ENCODE measurements around the gene KCNK3. TPM values are rescaled to one million over a fixed set of nuclear protein-coding genes. Genes with fewer than 3 reads are reported as not detected.

KCNK3 gene
- total RNA-seq, 1 donor from 2014 or later = 6.6 TPM

DNA sequence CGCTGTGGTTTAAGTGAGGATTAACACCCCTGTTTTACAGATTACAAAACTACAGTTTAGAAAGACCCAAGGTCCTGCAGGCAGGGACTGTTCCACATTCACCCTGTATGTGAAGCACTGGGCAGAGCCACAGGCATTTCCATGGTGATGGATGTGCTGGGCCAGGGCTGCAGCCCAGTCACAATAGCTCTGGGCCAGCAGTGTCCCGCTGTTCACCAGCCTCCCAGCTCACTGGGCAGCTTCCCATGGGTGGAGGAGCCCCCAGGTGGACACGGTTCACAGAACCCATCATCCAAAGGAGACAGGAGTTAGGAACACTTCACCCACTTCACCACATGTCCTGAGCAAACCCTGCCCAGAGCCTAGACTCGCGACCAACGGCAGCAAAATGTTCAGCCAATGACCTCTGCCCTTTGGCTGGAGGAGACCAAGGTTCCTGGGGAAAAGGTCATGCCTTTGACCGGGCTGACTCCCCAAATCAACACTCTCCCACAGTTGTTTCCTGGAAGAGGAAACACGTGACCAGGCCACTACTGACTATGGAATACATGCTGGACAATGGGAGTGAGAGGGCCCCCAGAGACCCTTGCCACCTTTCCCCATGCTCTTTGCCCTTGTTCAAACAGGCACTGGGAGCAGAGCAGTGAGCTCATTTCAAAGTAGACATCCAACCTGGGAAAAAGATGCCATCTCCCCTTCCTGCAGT is 43.5 kb downstream of the KCNK3 start:
- TF ChIP-seq, protein P1, sequence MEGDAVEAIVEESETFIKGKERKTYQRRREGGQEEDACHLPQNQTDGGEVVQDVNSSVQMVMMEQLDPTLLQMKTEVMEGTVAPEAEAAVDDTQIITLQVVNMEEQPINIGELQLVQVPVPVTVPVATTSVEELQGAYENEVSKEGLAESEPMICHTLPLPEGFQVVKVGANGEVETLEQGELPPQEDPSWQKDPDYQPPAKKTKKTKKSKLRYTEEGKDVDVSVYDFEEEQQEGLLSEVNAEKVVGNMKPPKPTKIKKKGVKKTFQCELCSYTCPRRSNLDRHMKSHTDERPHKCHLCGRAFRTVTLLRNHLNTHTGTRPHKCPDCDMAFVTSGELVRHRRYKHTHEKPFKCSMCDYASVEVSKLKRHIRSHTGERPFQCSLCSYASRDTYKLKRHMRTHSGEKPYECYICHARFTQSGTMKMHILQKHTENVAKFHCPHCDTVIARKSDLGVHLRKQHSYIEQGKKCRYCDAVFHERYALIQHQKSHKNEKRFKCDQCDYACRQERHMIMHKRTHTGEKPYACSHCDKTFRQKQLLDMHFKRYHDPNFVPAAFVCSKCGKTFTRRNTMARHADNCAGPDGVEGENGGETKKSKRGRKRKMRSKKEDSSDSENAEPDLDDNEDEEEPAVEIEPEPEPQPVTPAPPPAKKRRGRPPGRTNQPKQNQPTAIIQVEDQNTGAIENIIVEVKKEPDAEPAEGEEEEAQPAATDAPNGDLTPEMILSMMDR (IDR thresholded peaks at IDR 0.05; ENCODE audit: unreplicated experiment) = no peak
- Mint-ChIP-seq H3K9me3 (no peaks in the 10 kb centered on the region), H3K4me3 (no peak overlapping the region), H3K27ac (no peak overlapping the region), H3K36me3 (no peaks in the 10 kb centered on the region), H3K4me1 (peaks cover 5% of the 10 kb centered on the region), H3K27me3 (ENCODE audit: low read depth) (no peaks in the 10 kb centered on the region)
- no peak for DNase-seq (ENCODE audit: low spot score in 2 of 2, unreplicated experiment in 2 of 2)

DNA sequence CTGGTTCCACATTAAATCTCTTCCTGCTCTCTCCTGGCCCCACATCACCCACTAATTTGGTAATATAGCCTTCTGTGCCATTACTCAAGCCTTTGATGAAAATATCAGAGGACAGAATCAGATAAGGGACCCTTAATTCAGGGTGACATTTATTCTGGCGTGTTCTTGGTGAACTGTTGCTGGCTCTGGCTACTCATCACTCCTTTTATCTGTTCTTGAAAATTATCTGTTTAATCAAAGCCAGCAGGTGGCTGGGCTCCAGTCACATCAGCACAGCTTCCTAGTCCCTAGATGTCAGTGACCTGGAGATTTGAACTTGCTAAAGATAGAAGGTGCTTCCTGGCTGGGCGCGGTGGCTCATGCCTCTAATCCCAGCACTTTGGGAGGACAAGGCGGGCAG is 44.7 kb downstream of the KCNK3 start:
- Mint-ChIP-seq H3K4me3 (no peak overlapping the region), H3K27me3 (ENCODE audit: low read depth) (no peaks in the 10 kb centered on the region), H3K4me1 (peaks cover 10% of the 10 kb centered on the region), H3K9me3 (no peaks in the 10 kb centered on the region), H3K36me3 (no peaks in the 10 kb centered on the region), H3K27ac (no peak overlapping the region)
- TF ChIP-seq, protein P1 (IDR thresholded peaks at IDR 0.05; ENCODE audit: unreplicated experiment) = no peak
- no peak for DNase-seq (ENCODE audit: low spot score in 2 of 2, unreplicated experiment in 2 of 2)

DNA sequence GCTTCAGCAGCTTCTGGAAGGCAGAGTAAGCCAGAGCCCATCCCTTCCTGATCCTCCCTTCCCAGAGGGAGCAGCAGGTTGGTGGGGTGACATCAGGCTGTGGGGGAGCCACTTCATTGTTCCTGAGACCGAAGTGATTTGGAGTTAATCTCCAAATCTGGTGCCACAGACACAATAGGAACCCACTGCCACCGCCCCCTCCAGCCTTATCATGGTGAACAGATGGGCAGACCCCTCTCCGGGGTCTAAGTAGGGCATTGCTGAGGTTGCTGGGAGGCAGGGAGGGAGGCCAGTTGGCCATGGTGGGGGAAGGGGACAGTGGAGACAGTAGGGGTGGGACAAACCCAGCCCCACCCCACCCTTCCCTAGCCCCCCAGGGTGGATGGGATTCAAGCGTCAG is 46.0 kb downstream of the KCNK3 start:
- peaks cover 10% of the 10 kb centered on the region for H3K4me1 Mint-ChIP-seq
- H3K4me3 Mint-ChIP-seq = no peak overlapping the region
- no peaks in the 10 kb centered on the region for H3K36me3 Mint-ChIP-seq
- no peaks in the 10 kb centered on the region for H3K27me3 Mint-ChIP-seq (ENCODE audit: low read depth)
- TF ChIP-seq, protein P1 (IDR thresholded peaks at IDR 0.05; ENCODE audit: unreplicated experiment) = no peak
- no peaks in the 10 kb centered on the region for H3K9me3 Mint-ChIP-seq
- DNase-seq (ENCODE audit: low spot score in 2 of 2, unreplicated experiment in 2 of 2) = no peak
- no peak overlapping the region for H3K27ac Mint-ChIP-seq

DNA sequence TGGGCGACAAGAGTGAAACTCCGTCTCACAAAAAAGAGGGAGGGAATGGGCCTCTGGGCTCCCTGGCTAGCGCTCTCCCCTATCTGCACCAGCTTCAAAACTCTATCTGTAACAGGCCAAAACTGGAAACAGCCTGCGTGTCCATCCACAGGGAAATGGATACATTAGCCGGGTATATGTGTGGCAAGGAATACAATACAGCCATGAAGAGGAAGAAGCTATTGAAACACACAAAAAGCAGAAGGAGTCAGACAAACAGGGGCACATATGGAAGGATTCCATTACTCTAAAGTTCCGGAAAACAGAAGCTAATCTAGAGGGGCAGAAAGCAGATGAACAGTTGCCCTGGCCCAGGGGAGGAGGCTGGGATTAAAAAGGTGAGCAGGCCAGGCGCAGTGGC is 47.0 kb downstream of the KCNK3 start:
- TF ChIP-seq, protein P1 (IDR thresholded peaks at IDR 0.05; ENCODE audit: unreplicated experiment) = no peak
- H3K4me3 Mint-ChIP-seq = no peak overlapping the region
- peaks cover 10% of the 10 kb centered on the region for H3K4me1 Mint-ChIP-seq
- no peak overlapping the region for H3K27ac Mint-ChIP-seq
- no peaks in the 10 kb centered on the region for H3K36me3 Mint-ChIP-seq
- no peaks in the 10 kb centered on the region for H3K27me3 Mint-ChIP-seq (ENCODE audit: low read depth)
- H3K9me3 Mint-ChIP-seq = no peaks in the 10 kb centered on the region
- no peak for DNase-seq (ENCODE audit: low spot score in 2 of 2, unreplicated experiment in 2 of 2)

DNA sequence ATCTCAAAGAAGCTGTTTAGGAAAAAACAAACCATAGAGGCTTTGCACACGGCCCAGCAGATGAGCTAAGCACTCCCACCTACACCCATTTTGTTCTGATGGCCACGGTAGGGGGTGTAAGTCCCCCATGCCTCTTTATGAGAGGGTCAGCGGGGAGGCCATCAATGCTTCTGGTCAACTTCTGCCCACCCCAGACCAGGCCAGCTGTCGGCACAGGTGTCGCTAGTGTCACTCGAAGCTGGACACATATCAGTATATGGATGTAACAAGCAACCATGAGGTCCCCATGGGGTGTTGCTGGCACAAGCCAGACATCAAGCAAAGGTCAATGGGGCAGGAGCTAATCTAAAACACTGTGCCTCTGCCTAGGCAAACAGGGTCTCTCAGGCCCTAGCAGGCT is 47.8 kb downstream of the KCNK3 start:
- H3K27ac Mint-ChIP-seq = no peak overlapping the region
- DNase-seq (ENCODE audit: low spot score in 2 of 2, unreplicated experiment in 2 of 2) = no peak
- H3K36me3 Mint-ChIP-seq = no peaks in the 10 kb centered on the region
- TF ChIP-seq, protein P1 (IDR thresholded peaks at IDR 0.05; ENCODE audit: unreplicated experiment) = no peak
- peaks cover 10% of the 10 kb centered on the region for H3K4me1 Mint-ChIP-seq
- H3K4me3 Mint-ChIP-seq = no peak overlapping the region
- no peaks in the 10 kb centered on the region for H3K27me3 Mint-ChIP-seq (ENCODE audit: low read depth)
- no peaks in the 10 kb centered on the region for H3K9me3 Mint-ChIP-seq
